Mesothelial cell of epicardium (in vitro differentiated cells): ENCODE data around the gene RARG. TPM values are rescaled to one million over a fixed set of nuclear protein-coding genes. Genes with fewer than 3 reads are reported as not detected.

Source experiments
- DNase-seq, 2 experiments: peaks; one replicate each; pipeline ENCODE4 v3.0.0; 2021; ENCODE audit warnings: low spot score in 2 of 2; ENCODE audit not compliant: unreplicated experiment in 2 of 2
- H3K27ac Mint-ChIP-seq: 2 replicates; pipeline ENCODE4 v1.8.0; 2021; ENCODE audit warnings: mixed read lengths
- H3K27me3 Mint-ChIP-seq: 2 replicates; pipeline ENCODE4 v1.8.0; 2021; ENCODE audit warnings: low read depth, mixed read lengths
- H3K36me3 Mint-ChIP-seq: 2 replicates; pipeline ENCODE4 v1.8.0; 2021; ENCODE audit warnings: mixed read lengths
- H3K4me1 Mint-ChIP-seq: 2 replicates; pipeline ENCODE4 v1.8.0; 2021; ENCODE audit warnings: mixed read lengths
- H3K4me3 Mint-ChIP-seq: 2 replicates; pipeline ENCODE4 v1.8.0; 2021; ENCODE audit warnings: mild to moderate bottlenecking, moderate library complexity, mixed read lengths
- H3K9me3 Mint-ChIP-seq: 2 replicates; pipeline ENCODE4 v1.8.0; 2021; ENCODE audit warnings: mixed read lengths
- CTCF ChIP-seq: fragments of 200-600 bp; sonication (generic); IDR thresholded peaks from one replicate; pipeline ENCODE4 v1.5.0; 2021; ENCODE audit warnings: antibody characterized with exemption; ENCODE audit not compliant: unreplicated experiment
- total RNA-seq: library from RNA; stranded (reverse); gene quantifications from 3 replicates; pipeline ENCODE4 v1.2.1, GENCODE V29; 2021

Gene RARG
- total RNA-seq, 1 donor from 2014 or later, result 72.2 TPM

- Mint-ChIP-seq H3K27ac (no peak overlapping the region), H3K4me1 (peaks cover 65% of the 10 kb centered on the region), H3K4me3 (no peak overlapping the region), H3K27me3 (no peaks in the 10 kb centered on the region), H3K36me3 (peaks cover 9% of the 10 kb centered on the region), H3K9me3 (no peaks in the 10 kb centered on the region)
- no peak for TF ChIP-seq CTCF
- DNase-seq, result no peak
These were observed 4.2 kb downstream of the RARG start for GRCh38 chr12:53227836-53228235.

GRCh38 chr12:53227341-53227740 lies 4.7 kb downstream of the RARG start:
- peak overlapping the region; percentile 37 for H3K27ac Mint-ChIP-seq
- peaks cover 65% of the 10 kb centered on the region for H3K4me1 Mint-ChIP-seq
- TF ChIP-seq CTCF, result no peak
- H3K4me3 Mint-ChIP-seq, result no peak overlapping the region
- H3K9me3 Mint-ChIP-seq, result no peaks in the 10 kb centered on the region
- DNase-seq, result no peak
- no peaks in the 10 kb centered on the region for H3K27me3 Mint-ChIP-seq
- H3K36me3 Mint-ChIP-seq, result peaks cover 9% of the 10 kb centered on the region

GRCh38 chr12:53226815-53227214 lies 5.2 kb downstream of the RARG start:
- no peak for TF ChIP-seq CTCF
- Mint-ChIP-seq H3K4me1 (peaks cover 69% of the 10 kb centered on the region), H3K27ac (peak overlapping the region; percentile 37), H3K9me3 (no peaks in the 10 kb centered on the region), H3K4me3 (no peak overlapping the region), H3K27me3 (no peaks in the 10 kb centered on the region), H3K36me3 (peaks cover 9% of the 10 kb centered on the region)
- no peak for DNase-seq

GRCh38 chr12:53225635-53226424 lies 6.2 kb downstream of the RARG start:
- no peak for DNase-seq
- no peak for TF ChIP-seq CTCF
- Mint-ChIP-seq H3K9me3 (no peaks in the 10 kb centered on the region), H3K27ac (peak overlapping the region; percentile 90), H3K4me3 (no peak overlapping the region), H3K36me3 (peaks cover 9% of the 10 kb centered on the region), H3K27me3 (no peaks in the 10 kb centered on the region), H3K4me1 (peaks cover 61% of the 10 kb centered on the region)

- peak overlapping the region; percentile 29 for H3K4me3 Mint-ChIP-seq
- TF ChIP-seq CTCF, result no peak
- DNase-seq, result no peak
- peaks cover 9% of the 10 kb centered on the region for H3K36me3 Mint-ChIP-seq
- peak overlapping the region; percentile 90 for H3K27ac Mint-ChIP-seq
- peaks cover 55% of the 10 kb centered on the region for H3K4me1 Mint-ChIP-seq
- no peaks in the 10 kb centered on the region for H3K27me3 Mint-ChIP-seq
- H3K9me3 Mint-ChIP-seq, result no peaks in the 10 kb centered on the region
These were observed 6.9 kb downstream of the RARG start for GRCh38 chr12:53224897-53225634.
